CD8-positive, alpha-beta memory T cell (primary cell): ENCODE data around the gene ATP11A. TPM values are rescaled to one million over a fixed set of nuclear protein-coding genes. Genes with fewer than 3 reads are reported as not detected.
A peak's percentile ranks its signal among the peaks of the same experiment; 100 is the strongest.

Experiments used
- CTCF ChIA-PET: fragments of 350-600 bp; sonication (Branson Sonifier 250); formaldehyde crosslinking; loops from one replicate; lab custom pipeline; 2021; ENCODE audit warnings: antibody characterized with exemption; lab: Charles Lee
- POLR2A ChIA-PET: fragments of 350-600 bp; sonication (Branson Sonifier 250); formaldehyde crosslinking; loops from one replicate; lab custom pipeline; 2021; ENCODE audit warnings: antibody characterized with exemption; lab: Charles Lee
- DNase-seq, 5 donors: peaks; one replicate each; pipeline versions ENCODE4 v3.0.0 to v3.0.0-alpha.2; 2020 to 2022; ENCODE audit warnings: mixed read lengths in 1 of 5
- H3K27ac ChIP-seq: one replicate; pipeline ENCODE4 v1.7.0; 2013; ENCODE audit warnings: low read depth, mild to moderate bottlenecking, low read length, moderate library complexity
- H3K27me3 ChIP-seq: 2 replicates; pipeline ENCODE4 v1.7.0; 2013; ENCODE audit warnings: low read length, mild to moderate bottlenecking; ENCODE audit not compliant: insufficient read depth, poor library complexity, severe bottlenecking
- H3K36me3 ChIP-seq: 2 replicates; pipeline ENCODE4 v1.7.0; 2013; ENCODE audit warnings: mild to moderate bottlenecking, low read length, moderate library complexity; ENCODE audit not compliant: insufficient read depth
- H3K4me1 ChIP-seq: 2 replicates; pipeline ENCODE4 v1.7.0; 2013; ENCODE audit warnings: mild to moderate bottlenecking, low read length, moderate library complexity; ENCODE audit not compliant: insufficient read depth
- H3K4me3 ChIP-seq: 2 replicates; pipeline ENCODE4 v1.7.0; 2013; ENCODE audit warnings: mild to moderate bottlenecking, low read length
- H3K9me3 ChIP-seq: 2 replicates; pipeline ENCODE4 v1.7.0; 2013; ENCODE audit warnings: mild to moderate bottlenecking, low read length
- H3K27ac Mint-ChIP-seq, 8 donors: one replicate each; pipeline ENCODE4 v1.8.0; 2020 to 2021; ENCODE audit warnings: mixed read lengths in 8 of 8, mild to moderate bottlenecking in 6 of 8, inconsistent platforms in 3 of 8, moderate library complexity in 3 of 8
- H3K27me3 Mint-ChIP-seq, 2 donors: one replicate each; pipeline ENCODE4 v1.8.0; 2020 to 2021; ENCODE audit warnings: mixed read lengths in 2 of 2, mild to moderate bottlenecking in 1 of 2, moderate library complexity in 1 of 2
- H3K36me3 Mint-ChIP-seq, 3 donors: one replicate each; pipeline ENCODE4 v1.8.0; 2020 to 2021; ENCODE audit warnings: mixed read lengths in 3 of 3, inconsistent platforms in 1 of 3, mild to moderate bottlenecking in 1 of 3
- H3K4me1 Mint-ChIP-seq, 3 donors: one replicate each; pipeline ENCODE4 v1.8.0; 2020 to 2021; ENCODE audit warnings: mixed read lengths in 3 of 3, inconsistent platforms in 1 of 3, mild to moderate bottlenecking in 1 of 3
- H3K4me3 Mint-ChIP-seq, 7 donors: one replicate each; pipeline ENCODE4 v1.8.0; 2020 to 2021; ENCODE audit warnings: mixed read lengths in 7 of 7, mild to moderate bottlenecking in 6 of 7, moderate library complexity in 4 of 7, inconsistent platforms in 2 of 7
- H3K9me3 Mint-ChIP-seq, 5 donors: one replicate each; pipeline ENCODE4 v1.8.0; 2020 to 2022; ENCODE audit warnings: mixed read lengths in 5 of 5, mild to moderate bottlenecking in 3 of 5, moderate library complexity in 2 of 5, inconsistent platforms in 1 of 5
- polyA plus RNA-seq: library from polyadenylated mRNA; unstranded; fragments of 300-500 nt; fragmentation: Illumina TruSeq; gene quantifications from one replicate; pipeline ENCODE4 v1.2.3, GENCODE V29; 2021
- total RNA-seq, 2 experiments: library from RNA; stranded (reverse); gene quantifications; one replicate each; pipeline ENCODE4 v1.2.3, GENCODE V29; 2021

ATP11A gene
- total and polyA plus RNA-seq, 3 experiments from 2014 or later = 4.5 to 34.6 (median 34.0) TPM

DNA sequence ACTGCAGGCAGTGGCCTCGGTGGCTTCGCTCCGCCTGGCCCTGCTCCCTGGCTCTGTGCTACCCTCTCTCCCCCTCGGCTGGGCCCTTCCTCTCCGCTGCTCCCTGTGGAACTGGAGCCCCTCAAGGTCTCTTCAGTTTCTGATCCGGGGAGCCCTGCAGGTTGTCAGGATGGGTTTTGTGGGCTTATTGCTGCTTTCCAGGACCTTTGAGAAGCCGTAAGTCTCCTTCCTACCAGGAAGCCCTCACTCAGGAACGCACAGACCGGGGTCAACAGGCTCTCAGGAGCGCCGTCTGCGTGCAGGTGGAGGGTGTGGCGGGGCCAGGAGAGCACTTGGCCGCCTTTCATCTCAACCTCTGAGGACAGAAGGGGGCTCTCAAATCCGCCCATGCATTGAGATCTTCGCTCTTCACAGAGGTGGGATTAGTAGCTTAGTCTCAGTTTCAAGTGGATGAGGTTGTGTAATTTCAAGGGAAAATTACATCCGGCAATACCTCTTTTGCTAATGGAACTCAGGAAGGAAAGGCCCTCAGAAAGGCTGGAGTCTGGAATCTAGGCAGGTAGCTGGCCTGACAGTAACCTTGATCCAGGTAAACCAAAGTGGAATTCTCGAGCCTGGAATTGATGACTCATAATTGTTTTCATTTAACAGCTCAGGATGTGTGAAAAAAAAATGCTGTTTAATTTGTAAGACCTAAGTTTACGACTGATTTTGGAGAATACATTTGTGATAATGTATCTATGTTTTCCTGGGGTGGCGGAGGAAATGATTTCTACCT lies 102.0 kb downstream of the ATP11A start:
- Mint-ChIP-seq H3K4me3 (no peak overlapping the region), H3K4me1 (peaks cover 0 to 4% (median 0%) of the 10 kb centered on the region in 3 donors), H3K36me3 (peaks cover 15 to 30% (median 18%) of the 10 kb centered on the region in 3 donors), H3K27me3 (no peaks in the 10 kb centered on the region), H3K27ac (no peak overlapping the region), H3K9me3 (peaks cover 0 to 2% (median 0%) of the 10 kb centered on the region in 5 donors)
- ChIA-PET POLR2A (no interaction called here), CTCF (no interaction called here)
- H3K27ac ChIP-seq = no peak overlapping the region
- peak in 1 of 5 donors; percentile 20 for DNase-seq
- H3K36me3 ChIP-seq = no peaks in the 10 kb centered on the region
- no peak overlapping the region for H3K4me3 ChIP-seq
- H3K9me3 ChIP-seq = no peaks in the 10 kb centered on the region
- H3K4me1 ChIP-seq = no peaks in the 10 kb centered on the region
- no peaks in the 10 kb centered on the region for H3K27me3 ChIP-seq

DNA sequence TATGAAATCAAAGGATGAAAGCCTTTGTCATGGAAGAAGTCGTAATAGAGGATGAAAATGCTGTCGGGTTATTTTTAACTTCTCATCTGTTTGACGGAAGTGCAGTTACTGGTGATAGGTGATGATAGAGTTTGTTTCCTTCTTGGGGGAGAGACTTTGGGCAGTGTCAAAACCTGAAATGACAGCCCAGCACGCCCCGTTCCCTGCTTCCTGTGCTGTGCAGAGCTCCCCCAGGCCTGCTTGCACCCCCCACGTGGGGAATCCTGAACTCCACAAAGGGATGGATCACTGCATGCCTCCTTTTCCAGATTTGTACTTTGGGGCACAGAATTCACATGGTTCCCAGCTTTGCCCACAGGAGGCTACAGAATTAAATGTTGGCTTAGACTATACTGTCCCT lies 102.7 kb downstream of the ATP11A start:
- H3K27me3 ChIP-seq = no peaks in the 10 kb centered on the region
- Mint-ChIP-seq H3K4me3 (no peak overlapping the region), H3K27ac (no peak overlapping the region), H3K9me3 (peaks cover 0 to 2% (median 0%) of the 10 kb centered on the region in 5 donors), H3K27me3 (no peaks in the 10 kb centered on the region), H3K4me1 (peaks cover 0 to 4% (median 0%) of the 10 kb centered on the region in 3 donors), H3K36me3 (peaks cover 15 to 32% (median 18%) of the 10 kb centered on the region in 3 donors)
- H3K36me3 ChIP-seq = no peaks in the 10 kb centered on the region
- no peak overlapping the region for H3K4me3 ChIP-seq
- ChIA-PET CTCF (no interaction called here), POLR2A (no interaction called here)
- H3K27ac ChIP-seq = no peak overlapping the region
- no peaks in the 10 kb centered on the region for H3K9me3 ChIP-seq
- H3K4me1 ChIP-seq = no peaks in the 10 kb centered on the region
- DNase-seq = no peak

DNA sequence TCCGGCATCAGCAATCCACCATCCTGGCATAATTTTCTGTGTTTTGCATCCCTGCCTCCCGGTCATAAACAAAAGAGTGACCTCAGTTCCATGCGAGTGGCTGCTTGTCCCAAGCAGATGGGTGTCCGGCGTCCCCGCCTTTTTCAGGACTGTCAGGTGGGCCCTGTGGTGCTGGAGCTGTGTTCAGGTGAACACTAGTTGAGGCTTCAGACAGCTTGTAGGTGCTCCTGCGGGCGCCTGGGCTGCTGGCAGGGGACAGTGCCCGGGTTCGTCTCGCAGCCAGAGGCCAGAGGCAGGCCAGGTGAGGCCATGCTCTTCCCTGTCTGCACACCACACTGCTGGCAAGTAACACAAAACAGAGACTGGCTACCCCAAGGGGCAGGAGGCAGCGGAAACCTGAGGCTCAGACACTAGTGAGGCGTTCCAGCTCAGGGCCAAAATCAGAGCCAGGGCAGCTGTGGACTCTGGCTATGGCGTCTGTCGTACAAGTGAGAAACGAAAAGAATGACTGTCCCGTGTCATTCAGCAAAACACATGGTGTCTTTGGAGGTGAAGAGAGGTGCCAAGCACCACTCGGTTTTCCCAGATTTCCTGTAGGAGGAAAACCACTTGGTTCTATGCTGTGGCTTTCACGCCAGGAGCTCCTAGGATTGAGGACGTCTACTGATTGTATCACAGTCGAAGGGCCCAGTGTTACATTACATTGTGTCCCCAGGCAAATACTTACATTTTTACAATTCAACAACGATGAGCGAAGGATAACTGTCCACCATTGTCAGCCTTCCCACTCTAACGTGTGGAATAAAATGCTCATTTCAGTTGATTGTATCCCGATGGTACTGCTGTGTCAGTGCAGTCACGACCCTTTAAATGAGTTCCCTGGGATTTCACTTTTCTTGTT lies 104.0 kb downstream of the ATP11A start:
- POLR2A ChIA-PET = no interaction called here
- DNase-seq = peak in 1 of 5 donors; percentile 37
- peaks cover 12 to 26% (median 22%) of the 10 kb centered on the region in 3 donors for H3K36me3 Mint-ChIP-seq
- Histone ChIP-seq H3K27ac (no peak overlapping the region), H3K4me1 (no peaks in the 10 kb centered on the region), H3K36me3 (no peaks in the 10 kb centered on the region), H3K9me3 (no peaks in the 10 kb centered on the region), H3K27me3 (no peaks in the 10 kb centered on the region), H3K4me3 (no peak overlapping the region)
- no peak overlapping the region for H3K27ac Mint-ChIP-seq
- H3K9me3 Mint-ChIP-seq = peaks cover 0 to 2% (median 0%) of the 10 kb centered on the region in 5 donors
- peaks cover 0 to 4% (median 0%) of the 10 kb centered on the region in 3 donors for H3K4me1 Mint-ChIP-seq
- CTCF ChIA-PET = no interaction called here
- H3K27me3 Mint-ChIP-seq = no peaks in the 10 kb centered on the region
- H3K4me3 Mint-ChIP-seq = no peak overlapping the region

DNA sequence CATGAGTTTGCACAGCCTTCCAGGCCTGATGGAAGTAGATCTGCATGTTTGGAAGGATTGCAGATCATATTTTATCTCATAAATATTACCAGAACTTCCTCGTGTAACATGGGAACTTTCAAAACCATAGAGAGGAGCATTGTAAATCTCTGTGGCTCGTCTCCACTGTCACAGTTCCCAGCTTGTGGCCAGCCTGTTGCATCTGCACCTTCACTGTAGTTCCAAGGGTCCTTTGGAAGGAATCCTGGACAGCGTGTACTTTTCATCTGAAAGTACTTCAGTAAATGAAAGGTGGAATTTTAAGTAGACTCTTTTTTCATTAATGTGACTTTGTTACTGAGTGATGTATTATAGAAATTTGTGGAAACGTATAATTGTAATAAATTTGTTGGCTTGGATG lies 105.4 kb downstream of the ATP11A start:
- H3K27ac ChIP-seq = no peak overlapping the region
- no peaks in the 10 kb centered on the region for H3K4me1 ChIP-seq
- H3K4me3 ChIP-seq = no peak overlapping the region
- no peak overlapping the region for H3K4me3 Mint-ChIP-seq
- H3K9me3 Mint-ChIP-seq = peaks cover 0 to 6% (median 0%) of the 10 kb centered on the region in 5 donors
- no peaks in the 10 kb centered on the region for H3K27me3 ChIP-seq
- no peak for DNase-seq
- ChIA-PET POLR2A (interaction anchor here (0.6 kb wide), 1 partner anchor 571 kb away, joined by 7 read pairs; no protein-coding TSS in a partner anchor), CTCF (no interaction called here)
- no peaks in the 10 kb centered on the region for H3K36me3 ChIP-seq
- H3K27ac Mint-ChIP-seq = no peak overlapping the region
- H3K9me3 ChIP-seq = no peaks in the 10 kb centered on the region
- H3K27me3 Mint-ChIP-seq = no peaks in the 10 kb centered on the region
- H3K36me3 Mint-ChIP-seq = peaks cover 7 to 32% (median 21%) of the 10 kb centered on the region in 3 donors
- H3K4me1 Mint-ChIP-seq = peaks cover 0 to 4% (median 0%) of the 10 kb centered on the region in 3 donors

DNA sequence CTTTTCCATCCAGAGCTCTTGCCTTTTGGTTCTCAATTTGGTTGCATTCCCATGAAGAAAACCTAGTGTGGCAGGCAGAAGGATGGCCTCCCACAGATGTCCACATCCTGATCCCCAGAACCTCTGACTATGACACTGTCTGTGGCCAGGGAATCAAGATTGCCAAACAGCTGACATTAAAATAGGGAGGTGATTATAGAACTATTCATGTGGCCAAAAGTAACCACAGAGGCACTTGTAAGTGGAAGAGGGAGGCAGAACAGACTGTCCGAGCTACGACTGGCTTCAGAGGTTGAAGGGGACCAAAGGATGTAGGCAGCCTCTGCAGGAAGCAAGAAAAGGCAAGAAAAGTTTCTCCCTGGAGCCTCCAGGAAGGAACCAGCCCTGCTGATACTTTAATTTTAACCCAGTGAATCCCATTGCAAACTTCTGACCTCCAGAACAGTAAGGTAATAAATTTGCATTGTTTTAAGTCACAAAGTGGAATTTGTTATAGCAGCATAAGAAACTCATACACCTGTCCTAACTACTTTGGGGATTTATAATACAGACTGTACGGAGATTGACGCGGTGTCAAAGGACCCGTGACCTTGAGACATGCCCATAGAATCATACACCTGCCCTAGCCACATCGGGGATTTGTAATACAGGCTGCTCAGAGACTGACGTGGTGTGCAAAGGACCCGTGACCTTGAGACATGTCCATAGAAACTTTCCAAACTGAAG lies 106.5 kb downstream of the ATP11A start:
- Mint-ChIP-seq H3K9me3 (peaks cover 0 to 6% (median 0%) of the 10 kb centered on the region in 5 donors), H3K4me3 (no peak overlapping the region), H3K4me1 (peaks cover 0 to 4% (median 0%) of the 10 kb centered on the region in 3 donors), H3K27ac (no peak overlapping the region), H3K27me3 (no peaks in the 10 kb centered on the region), H3K36me3 (peaks cover 7 to 32% (median 19%) of the 10 kb centered on the region in 3 donors)
- CTCF ChIA-PET = no interaction called here
- H3K9me3 ChIP-seq = no peaks in the 10 kb centered on the region
- H3K27me3 ChIP-seq = no peaks in the 10 kb centered on the region
- no peak for DNase-seq
- no peaks in the 10 kb centered on the region for H3K4me1 ChIP-seq
- no peak overlapping the region for H3K4me3 ChIP-seq
- no peaks in the 10 kb centered on the region for H3K36me3 ChIP-seq
- H3K27ac ChIP-seq = no peak overlapping the region
- POLR2A ChIA-PET = no interaction called here

DNA sequence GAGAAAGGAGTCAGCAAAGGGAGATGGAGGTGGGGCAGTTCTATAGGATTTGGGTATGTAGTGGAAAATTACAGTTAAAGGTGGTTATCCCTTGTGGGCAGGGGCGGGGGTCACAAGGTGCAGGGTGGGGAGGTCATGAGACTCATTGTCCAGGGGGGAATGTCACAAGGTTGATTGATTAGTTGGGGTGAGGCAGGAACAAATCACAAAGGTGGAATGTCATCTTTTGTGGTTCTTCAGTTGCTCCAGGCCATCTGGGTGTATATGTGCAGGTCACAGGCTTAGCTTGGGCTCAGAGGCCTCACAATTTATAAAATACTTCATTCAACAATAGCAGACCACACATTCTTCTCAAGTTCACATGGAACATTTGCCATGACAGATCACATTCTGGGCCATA lies 109.6 kb downstream of the ATP11A start:
- no peak overlapping the region for H3K4me3 Mint-ChIP-seq
- H3K27me3 Mint-ChIP-seq = no peaks in the 10 kb centered on the region
- Histone ChIP-seq H3K27me3 (no peaks in the 10 kb centered on the region), H3K27ac (no peak overlapping the region), H3K36me3 (no peaks in the 10 kb centered on the region), H3K4me1 (no peaks in the 10 kb centered on the region), H3K4me3 (no peak overlapping the region), H3K9me3 (no peaks in the 10 kb centered on the region)
- H3K27ac Mint-ChIP-seq = no peak overlapping the region
- POLR2A ChIA-PET = no interaction called here
- H3K36me3 Mint-ChIP-seq = peaks cover 6 to 32% (median 8%) of the 10 kb centered on the region in 3 donors
- peaks cover 0 to 6% (median 0%) of the 10 kb centered on the region in 5 donors for H3K9me3 Mint-ChIP-seq
- CTCF ChIA-PET = no interaction called here
- H3K4me1 Mint-ChIP-seq = peaks cover 0 to 9% (median under 1%) of the 10 kb centered on the region in 3 donors
- DNase-seq = no peak

DNA sequence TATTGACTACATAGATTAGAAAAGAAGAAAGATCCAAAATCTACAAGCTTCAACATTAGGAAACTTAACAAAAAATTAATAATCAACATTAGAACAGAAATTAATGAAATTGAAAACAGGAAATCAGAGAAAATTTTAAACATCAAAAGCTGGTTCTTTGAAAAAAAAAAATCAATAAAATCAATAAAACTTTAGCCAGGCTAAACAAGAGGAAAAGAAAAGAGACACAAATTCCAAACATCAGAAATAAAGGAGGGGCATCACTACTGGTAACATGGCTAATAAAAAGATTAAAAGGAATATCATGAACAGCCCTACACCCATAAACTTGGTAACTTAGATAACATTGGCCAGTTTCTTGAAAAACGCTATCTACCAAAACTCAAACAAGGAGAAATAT lies 110.2 kb downstream of the ATP11A start:
- H3K9me3 ChIP-seq = no peaks in the 10 kb centered on the region
- no peaks in the 10 kb centered on the region for H3K36me3 ChIP-seq
- CTCF ChIA-PET = no interaction called here
- DNase-seq = no peak
- no peak overlapping the region for H3K27ac ChIP-seq
- no peak overlapping the region for H3K27ac Mint-ChIP-seq
- no peak overlapping the region for H3K4me3 Mint-ChIP-seq
- H3K27me3 ChIP-seq = no peaks in the 10 kb centered on the region
- H3K4me1 Mint-ChIP-seq = peaks cover 0 to 13% (median 2%) of the 10 kb centered on the region in 3 donors
- no peaks in the 10 kb centered on the region for H3K27me3 Mint-ChIP-seq
- no peak overlapping the region for H3K4me3 ChIP-seq
- H3K36me3 Mint-ChIP-seq = peaks cover 6 to 32% (median 10%) of the 10 kb centered on the region in 3 donors
- H3K9me3 Mint-ChIP-seq = peaks cover 0 to 6% (median 0%) of the 10 kb centered on the region in 5 donors
- H3K4me1 ChIP-seq = no peaks in the 10 kb centered on the region
- POLR2A ChIA-PET = no interaction called here
